HL-60 (cell line): Measurements from ENCODE around the gene CCDC154.

Experiments
- DNase-seq, 2 experiments: peaks; one replicate each; pipeline ENCODE4 v3.0.0-alpha.2; 2010 to 2020; ENCODE audit warnings: low read depth in 1 of 2, low spot score in 1 of 2
- H3K27ac ChIP-seq: fragments of 250-450 bp; sonication (Bioruptor Pico); replicated peaks from 2 replicates; pipeline ENCODE4 v1.5.1; 2020; ENCODE audit warnings: mild to moderate bottlenecking, moderate library complexity
- H3K27me3 ChIP-seq: fragments of 250-450 bp; sonication (Bioruptor Pico); 2 replicates; pipeline ENCODE4 v1.5.1; 2021; ENCODE audit warnings: mild to moderate bottlenecking, moderate library complexity; ENCODE audit not compliant: insufficient read depth, poor library complexity, severe bottlenecking
- H3K4me3 ChIP-seq: replicated peaks from 2 replicates; pipeline ENCODE4 v1.5.1; 2011; ENCODE audit warnings: mild to moderate bottlenecking, control low read depth, low read length; ENCODE audit not compliant: insufficient read depth
- GABPA ChIP-seq: IDR thresholded peaks from 2 replicates; pipeline ENCODE4 v1.6.1; 2012; ENCODE audit warnings: low read depth
- POLR2AphosphoS5 ChIP-seq: IDR thresholded peaks from 2 replicates; pipeline ENCODE4 v1.6.1; 2012; ENCODE audit warnings: low read depth
- SPI1 ChIP-seq: IDR thresholded peaks from 2 replicates; pipeline ENCODE4 v1.6.1; 2012; ENCODE audit warnings: low read depth, mild to moderate bottlenecking, borderline replicate concordance
- TF ChIP-seq, protein P1 (sequence below): IDR thresholded peaks from one replicate; pipeline ENCODE4 v1.5.1; 2011; ENCODE audit warnings: low read length, control low read depth, inconsistent platforms; ENCODE audit not compliant: insufficient read depth
- TF ChIP-seq, protein P2 (sequence below): IDR thresholded peaks from 2 replicates; pipeline ENCODE4 v1.6.1; 2012; ENCODE audit warnings: low read depth; ENCODE audit not compliant: insufficient replicate concordance

The CCDC154 gene

DNA sequence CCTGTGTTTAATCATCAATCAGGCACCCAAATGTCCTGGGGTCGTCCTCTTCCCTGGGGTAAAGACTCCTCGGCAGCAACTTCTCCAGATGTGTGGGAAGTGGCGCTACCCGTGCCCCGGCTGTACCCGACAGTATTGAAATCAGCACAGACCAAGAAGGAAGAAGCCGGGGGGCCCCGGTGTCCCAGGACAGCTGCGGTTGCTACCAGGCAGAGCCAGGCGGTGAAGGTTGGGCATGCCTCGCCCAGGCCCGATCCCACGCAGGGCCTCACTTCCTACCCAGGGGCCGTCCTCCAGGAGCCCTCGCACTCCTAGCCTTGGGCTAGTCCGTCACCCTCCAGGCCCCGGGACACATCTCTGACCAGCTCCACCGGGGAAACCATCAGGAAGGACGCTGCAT, 9.0 kb upstream of the CCDC154 start:
- TF ChIP-seq GABPA (no peak), POLR2AphosphoS5 (no peak), SPI1 (no peak)
- TF ChIP-seq, protein P1, sequence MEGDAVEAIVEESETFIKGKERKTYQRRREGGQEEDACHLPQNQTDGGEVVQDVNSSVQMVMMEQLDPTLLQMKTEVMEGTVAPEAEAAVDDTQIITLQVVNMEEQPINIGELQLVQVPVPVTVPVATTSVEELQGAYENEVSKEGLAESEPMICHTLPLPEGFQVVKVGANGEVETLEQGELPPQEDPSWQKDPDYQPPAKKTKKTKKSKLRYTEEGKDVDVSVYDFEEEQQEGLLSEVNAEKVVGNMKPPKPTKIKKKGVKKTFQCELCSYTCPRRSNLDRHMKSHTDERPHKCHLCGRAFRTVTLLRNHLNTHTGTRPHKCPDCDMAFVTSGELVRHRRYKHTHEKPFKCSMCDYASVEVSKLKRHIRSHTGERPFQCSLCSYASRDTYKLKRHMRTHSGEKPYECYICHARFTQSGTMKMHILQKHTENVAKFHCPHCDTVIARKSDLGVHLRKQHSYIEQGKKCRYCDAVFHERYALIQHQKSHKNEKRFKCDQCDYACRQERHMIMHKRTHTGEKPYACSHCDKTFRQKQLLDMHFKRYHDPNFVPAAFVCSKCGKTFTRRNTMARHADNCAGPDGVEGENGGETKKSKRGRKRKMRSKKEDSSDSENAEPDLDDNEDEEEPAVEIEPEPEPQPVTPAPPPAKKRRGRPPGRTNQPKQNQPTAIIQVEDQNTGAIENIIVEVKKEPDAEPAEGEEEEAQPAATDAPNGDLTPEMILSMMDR = no peak
- TF ChIP-seq, protein P2, sequence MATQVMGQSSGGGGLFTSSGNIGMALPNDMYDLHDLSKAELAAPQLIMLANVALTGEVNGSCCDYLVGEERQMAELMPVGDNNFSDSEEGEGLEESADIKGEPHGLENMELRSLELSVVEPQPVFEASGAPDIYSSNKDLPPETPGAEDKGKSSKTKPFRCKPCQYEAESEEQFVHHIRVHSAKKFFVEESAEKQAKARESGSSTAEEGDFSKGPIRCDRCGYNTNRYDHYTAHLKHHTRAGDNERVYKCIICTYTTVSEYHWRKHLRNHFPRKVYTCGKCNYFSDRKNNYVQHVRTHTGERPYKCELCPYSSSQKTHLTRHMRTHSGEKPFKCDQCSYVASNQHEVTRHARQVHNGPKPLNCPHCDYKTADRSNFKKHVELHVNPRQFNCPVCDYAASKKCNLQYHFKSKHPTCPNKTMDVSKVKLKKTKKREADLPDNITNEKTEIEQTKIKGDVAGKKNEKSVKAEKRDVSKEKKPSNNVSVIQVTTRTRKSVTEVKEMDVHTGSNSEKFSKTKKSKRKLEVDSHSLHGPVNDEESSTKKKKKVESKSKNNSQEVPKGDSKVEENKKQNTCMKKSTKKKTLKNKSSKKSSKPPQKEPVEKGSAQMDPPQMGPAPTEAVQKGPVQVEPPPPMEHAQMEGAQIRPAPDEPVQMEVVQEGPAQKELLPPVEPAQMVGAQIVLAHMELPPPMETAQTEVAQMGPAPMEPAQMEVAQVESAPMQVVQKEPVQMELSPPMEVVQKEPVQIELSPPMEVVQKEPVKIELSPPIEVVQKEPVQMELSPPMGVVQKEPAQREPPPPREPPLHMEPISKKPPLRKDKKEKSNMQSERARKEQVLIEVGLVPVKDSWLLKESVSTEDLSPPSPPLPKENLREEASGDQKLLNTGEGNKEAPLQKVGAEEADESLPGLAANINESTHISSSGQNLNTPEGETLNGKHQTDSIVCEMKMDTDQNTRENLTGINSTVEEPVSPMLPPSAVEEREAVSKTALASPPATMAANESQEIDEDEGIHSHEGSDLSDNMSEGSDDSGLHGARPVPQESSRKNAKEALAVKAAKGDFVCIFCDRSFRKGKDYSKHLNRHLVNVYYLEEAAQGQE = no peak
- H3K27ac ChIP-seq = no peak overlapping the region
- no peaks in the 10 kb centered on the region for H3K27me3 ChIP-seq
- H3K4me3 ChIP-seq = no peak overlapping the region
- DNase-seq = no peak

DNA sequence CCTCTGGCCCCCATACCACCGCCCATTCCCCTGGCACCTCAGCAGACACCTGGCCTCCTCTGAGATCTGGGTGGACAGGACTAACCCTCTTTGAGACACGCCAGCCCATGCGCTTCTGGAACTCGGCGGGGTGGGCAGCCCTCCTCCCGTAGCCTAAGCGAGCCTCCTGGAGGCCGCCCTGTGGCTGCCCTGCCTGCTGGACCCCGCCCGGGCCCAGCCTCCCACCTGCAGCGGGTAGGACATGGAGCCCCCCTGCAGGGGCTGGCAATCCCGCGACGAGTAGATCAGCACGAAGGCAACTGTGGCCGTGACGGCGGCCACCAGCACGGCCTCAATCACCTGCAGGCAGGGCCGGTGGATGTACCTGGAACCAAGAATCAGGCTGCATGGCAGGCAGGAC, 8.2 kb upstream of the CCDC154 start:
- no peak overlapping the region for H3K4me3 ChIP-seq
- no peak for DNase-seq
- no peak for TF ChIP-seq GABPA
- TF ChIP-seq, protein P2 = no peak
- no peak for TF ChIP-seq POLR2AphosphoS5
- no peak for TF ChIP-seq SPI1
- TF ChIP-seq, protein P1 = no peak
- no peak overlapping the region for H3K27ac ChIP-seq
- no peaks in the 10 kb centered on the region for H3K27me3 ChIP-seq

DNA sequence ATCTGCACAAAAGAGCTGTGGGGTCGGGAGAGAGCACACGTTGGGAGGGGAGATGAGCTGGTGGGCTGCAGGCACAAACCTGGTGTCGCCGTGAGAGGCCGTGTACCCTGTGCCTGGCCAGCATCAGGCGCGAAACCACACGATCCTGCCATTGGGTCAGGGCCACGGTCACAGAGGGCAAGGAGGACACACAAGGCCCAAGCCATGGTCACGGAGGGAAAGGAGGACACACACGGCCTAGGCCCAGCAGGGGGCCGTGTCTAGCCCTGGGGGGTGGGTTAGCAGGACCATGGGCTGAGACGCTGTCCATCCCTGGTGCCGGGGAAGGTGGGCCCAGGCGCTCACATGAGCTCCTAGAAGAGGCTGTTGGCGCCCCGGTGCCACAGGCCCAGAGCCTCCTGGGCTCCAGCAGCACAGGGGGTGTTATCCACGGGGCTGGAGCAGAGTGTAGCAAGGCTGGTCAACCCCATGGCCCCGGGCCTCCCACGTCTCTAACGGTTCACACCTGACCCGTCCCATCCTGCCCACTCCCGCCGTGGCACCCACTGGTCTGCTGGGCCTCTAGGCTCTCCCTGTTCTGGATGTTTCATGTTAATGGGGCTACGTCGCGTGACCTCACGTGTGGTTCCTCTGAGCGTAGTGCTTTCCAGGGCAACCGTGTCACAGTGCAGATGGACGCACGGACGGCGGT, 7.5 kb upstream of the CCDC154 start:
- DNase-seq = no peak
- TF ChIP-seq, protein P1 = no peak
- TF ChIP-seq GABPA = no peak
- TF ChIP-seq, protein P2 = no peak
- TF ChIP-seq POLR2AphosphoS5 = no peak
- no peak for TF ChIP-seq SPI1

More for the DNA sequence above, 7.5 kb upstream of the CCDC154 start:
- Histone ChIP-seq H3K4me3 (no peak overlapping the region), H3K27ac (no peak overlapping the region), H3K27me3 (no peaks in the 10 kb centered on the region)
